TTC549 (cell line): ENCODE measurements around the gene SETD2.
"Not testable (repeated sequence)": the region's sequence is repeated elsewhere in the genome, so short reads cannot be mapped to it uniquely, and the experiment has no call there.

Source experiments
- FAIRE-seq: peaks from 2 replicates; lab custom pipeline; 2012; peaks lifted over from hg19 to GRCh38; lab: Jason Lieb, UNC

The SETD2 gene

GRCh38 chr3:47152578-47152977 lies 11.3 kb downstream of the SETD2 start:
- no peak for FAIRE-seq

GRCh38 chr3:47151836-47152235 lies 12.1 kb downstream of the SETD2 start:
- FAIRE-seq: no peak

GRCh38 chr3:47149339-47149933 lies 14.5 kb downstream of the SETD2 start:
- FAIRE-seq: no peak

- FAIRE-seq: no peak
These were observed 18.6 kb downstream of the SETD2 start for GRCh38 chr3:47145272-47145671.

- no peak for FAIRE-seq
These were observed 20.8 kb downstream of the SETD2 start for GRCh38 chr3:47143068-47143467.

- FAIRE-seq: not testable (repeated sequence)
These were observed 21.4 kb downstream of the SETD2 start for GRCh38 chr3:47142536-47142935.

- FAIRE-seq: not testable (repeated sequence)
These were observed 22.9 kb downstream of the SETD2 start for GRCh38 chr3:47140973-47141461.

GRCh38 chr3:47140553-47140952 lies 23.4 kb downstream of the SETD2 start:
- FAIRE-seq: not testable (repeated sequence)

- no peak for FAIRE-seq
These were observed 29.6 kb downstream of the SETD2 start for GRCh38 chr3:47134311-47134710.

- no peak for FAIRE-seq
These were observed 30.3 kb downstream of the SETD2 start for GRCh38 chr3:47133641-47134040.

GRCh38 chr3:47130557-47130956 lies 33.4 kb downstream of the SETD2 start:
- no peak for FAIRE-seq

- no peak for FAIRE-seq
These were observed 35.8 kb downstream of the SETD2 start for GRCh38 chr3:47128137-47128536.

GRCh38 chr3:47123857-47124256 lies 40.1 kb downstream of the SETD2 start:
- no peak for FAIRE-seq

GRCh38 chr3:47121409-47121808 lies 42.5 kb downstream of the SETD2 start:
- no peak for FAIRE-seq

- FAIRE-seq: no peak
These were observed 43.8 kb downstream of the SETD2 start for GRCh38 chr3:47120138-47120537.

GRCh38 chr3:47119387-47119786 lies 44.5 kb downstream of the SETD2 start:
- FAIRE-seq: not testable (repeated sequence)

GRCh38 chr3:47117807-47118364 lies 46.0 kb downstream of the SETD2 start:
- no peak for FAIRE-seq

GRCh38 chr3:47115524-47115923 lies 48.4 kb downstream of the SETD2 start:
- not testable (repeated sequence) for FAIRE-seq

- FAIRE-seq: no peak
These were observed 50.1 kb downstream of the SETD2 start for GRCh38 chr3:47113669-47114365.

GRCh38 chr3:47112997-47113396 lies 50.9 kb downstream of the SETD2 start:
- FAIRE-seq: no peak

GRCh38 chr3:47109393-47109792 lies 54.5 kb downstream of the SETD2 start:
- FAIRE-seq: no peak

GRCh38 chr3:47108546-47108945 lies 55.4 kb downstream of the SETD2 start:
- FAIRE-seq: no peak

GRCh38 chr3:47104259-47104658 lies 59.7 kb downstream of the SETD2 start:
- FAIRE-seq: no peak

- no peak for FAIRE-seq
These were observed 60.3 kb downstream of the SETD2 start for GRCh38 chr3:47103619-47104018.
